AG09309 (cell line): ENCODE results near the gene GLE1.

ENCODE experiments used
- DNase-seq: peaks from one replicate; pipeline ENCODE4 v3.0.0-alpha.2; 2010; ENCODE audit warnings: low read depth
- H3K4me3 ChIP-seq: 2 replicates; pipeline ENCODE4 v1.5.1; 2011; ENCODE audit warnings: mild to moderate bottlenecking, low read depth, low read length, moderate library complexity; ENCODE audit not compliant: control insufficient read depth
- CTCF ChIP-seq: IDR thresholded peaks from 2 replicates; pipeline ENCODE4 v1.5.1; 2011; ENCODE audit warnings: mild to moderate bottlenecking, low read depth, low read length, inconsistent platforms; ENCODE audit not compliant: insufficient read depth, control insufficient read depth; ENCODE audit errors: missing control alignments

GLE1 gene, protein sequence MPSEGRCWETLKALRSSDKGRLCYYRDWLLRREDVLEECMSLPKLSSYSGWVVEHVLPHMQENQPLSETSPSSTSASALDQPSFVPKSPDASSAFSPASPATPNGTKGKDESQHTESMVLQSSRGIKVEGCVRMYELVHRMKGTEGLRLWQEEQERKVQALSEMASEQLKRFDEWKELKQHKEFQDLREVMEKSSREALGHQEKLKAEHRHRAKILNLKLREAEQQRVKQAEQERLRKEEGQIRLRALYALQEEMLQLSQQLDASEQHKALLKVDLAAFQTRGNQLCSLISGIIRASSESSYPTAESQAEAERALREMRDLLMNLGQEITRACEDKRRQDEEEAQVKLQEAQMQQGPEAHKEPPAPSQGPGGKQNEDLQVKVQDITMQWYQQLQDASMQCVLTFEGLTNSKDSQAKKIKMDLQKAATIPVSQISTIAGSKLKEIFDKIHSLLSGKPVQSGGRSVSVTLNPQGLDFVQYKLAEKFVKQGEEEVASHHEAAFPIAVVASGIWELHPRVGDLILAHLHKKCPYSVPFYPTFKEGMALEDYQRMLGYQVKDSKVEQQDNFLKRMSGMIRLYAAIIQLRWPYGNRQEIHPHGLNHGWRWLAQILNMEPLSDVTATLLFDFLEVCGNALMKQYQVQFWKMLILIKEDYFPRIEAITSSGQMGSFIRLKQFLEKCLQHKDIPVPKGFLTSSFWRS

DNA sequence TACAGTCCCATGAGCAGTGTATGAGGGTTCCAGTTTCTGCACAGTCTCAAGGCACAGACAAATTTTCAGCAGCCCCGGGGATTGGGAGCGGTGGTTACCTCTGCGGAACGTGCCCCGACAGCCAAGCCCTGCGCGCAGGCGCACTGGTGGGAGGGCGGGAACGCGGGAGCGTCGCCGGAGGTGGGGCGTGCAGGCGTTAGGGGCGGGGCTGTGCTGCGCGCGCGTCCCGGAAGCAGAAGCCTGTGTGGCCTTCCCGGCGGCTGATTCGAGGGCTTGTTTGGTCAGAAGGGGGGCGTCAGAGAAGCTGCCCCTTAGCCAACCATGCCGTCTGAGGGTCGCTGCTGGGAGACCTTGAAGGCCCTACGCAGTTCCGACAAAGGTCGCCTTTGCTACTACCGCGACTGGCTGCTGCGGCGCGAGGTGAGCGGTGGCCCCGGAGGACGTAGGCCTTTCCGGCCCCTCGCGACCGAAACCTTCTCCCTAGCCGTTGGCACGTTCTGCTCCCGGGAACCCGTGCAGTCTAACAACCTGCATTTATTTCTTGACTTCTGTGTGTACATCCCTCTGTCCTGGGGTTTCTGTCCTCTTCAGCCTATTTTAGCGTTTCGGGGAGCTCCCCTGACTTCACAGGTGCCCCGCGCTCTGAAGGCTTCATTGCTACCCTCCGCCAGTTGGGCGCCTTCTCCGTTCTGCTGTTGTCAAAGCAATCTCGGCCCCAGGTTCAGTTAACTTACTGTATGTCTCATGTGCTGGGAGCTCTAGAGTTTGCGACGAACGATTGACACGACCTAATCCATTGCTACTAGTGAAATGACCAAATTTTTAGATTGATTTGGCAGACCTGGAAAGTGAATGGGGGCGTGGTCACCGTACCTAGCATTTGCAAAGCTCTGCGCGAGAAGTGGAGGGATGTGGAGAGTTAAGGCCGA lies at the start of gene GLE1:
TSS of gene GLE1 (plus strand) at position 235 of the 929 bp plus-strand sequence. CDS start at position 322, 87 bp downstream.
- H3K4me3 ChIP-seq = peak within 1 kb of the TSS; percentile 58
- no peak for TF ChIP-seq CTCF
- peak; percentile 34 for DNase-seq

DNA sequence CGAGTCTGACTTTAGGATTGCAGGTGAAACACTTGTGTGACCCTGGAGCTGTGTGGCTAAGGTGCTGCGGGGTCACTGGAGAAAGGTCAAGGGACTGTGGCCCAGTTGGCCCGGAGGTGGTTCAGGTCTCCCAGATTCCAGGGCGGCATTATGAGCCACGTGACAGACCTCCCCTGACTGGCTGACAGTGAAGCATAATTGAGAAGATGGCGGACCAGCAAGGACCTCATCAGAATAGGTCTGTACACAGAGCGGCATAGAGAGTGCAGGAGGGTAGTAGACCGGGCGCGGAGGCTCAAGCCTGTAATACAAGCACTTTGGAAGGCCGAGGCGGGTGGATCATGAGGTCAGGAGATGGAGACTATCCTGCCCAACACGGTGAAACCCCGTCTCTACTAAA lies 49.5 kb upstream of the GLE1 start:
- TF ChIP-seq CTCF = no peak
- no peak overlapping the region for H3K4me3 ChIP-seq
- DNase-seq = no peak

GRCh38 chr9:128455849-128456612 lies 48.5 kb upstream of the GLE1 start, which contains the start of gene ODF2:
Gene ODF2, plus strand, starts transcription at chr9:128456006. Its CDS starts 86 bp downstream, at chr9:128456092.
- no peak for TF ChIP-seq CTCF
- H3K4me3 ChIP-seq = peak within 1 kb of the TSS; percentile 81
- peak; percentile 66 for DNase-seq

DNA sequence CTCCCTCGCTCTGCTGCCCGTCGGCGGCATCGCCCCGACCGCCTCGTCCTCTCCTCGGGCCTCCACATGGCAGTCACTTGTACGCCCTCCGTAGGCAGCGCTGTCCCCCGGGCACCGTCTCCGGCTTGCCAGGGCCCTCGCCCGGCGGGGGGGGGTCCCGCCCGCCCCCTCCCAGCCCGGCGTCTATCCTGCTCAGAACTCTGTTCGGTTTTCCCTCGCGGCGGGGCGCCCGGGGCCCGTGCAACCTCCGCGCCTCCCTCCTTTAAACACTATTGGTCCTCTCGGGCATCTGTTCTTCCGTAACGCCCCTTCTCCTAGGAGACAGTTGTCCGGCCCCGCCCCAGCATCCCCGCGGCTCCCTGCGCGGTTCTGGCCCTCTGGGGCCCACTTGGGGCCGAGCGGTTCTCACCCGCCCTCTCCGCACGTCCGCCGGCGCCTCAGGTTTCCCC lies 47.9 kb upstream of the GLE1 start:
- TF ChIP-seq CTCF = no peak
- DNase-seq = peak; percentile 13
- peak overlapping the region; percentile 81 for H3K4me3 ChIP-seq

DNA sequence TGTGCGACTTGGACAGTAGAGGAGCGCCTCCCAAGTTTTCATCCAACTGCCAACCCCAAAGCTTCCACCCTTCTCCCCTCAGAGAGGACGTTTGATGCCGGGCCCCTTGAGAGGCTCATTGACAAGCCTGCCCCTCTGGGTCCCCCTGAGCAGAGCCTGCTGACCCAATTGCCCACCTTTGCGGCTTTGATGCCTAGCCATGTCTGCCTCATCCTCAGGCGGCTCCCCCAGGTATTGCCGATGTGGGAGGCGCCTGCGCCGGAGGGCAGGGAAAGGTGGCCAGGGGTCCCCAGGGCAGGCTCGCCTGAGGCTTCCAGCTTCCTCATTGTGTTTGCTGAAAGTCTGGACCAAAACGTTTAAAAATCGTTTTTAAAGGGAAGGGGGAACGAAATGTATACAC lies 47.3 kb upstream of the GLE1 start:
- peak overlapping the region; percentile 81 for H3K4me3 ChIP-seq
- no peak for DNase-seq
- TF ChIP-seq CTCF = no peak
